HG02798 (cell line): ENCODE measurements around the gene MAT1A.
"Not testable (repeated sequence)": the region's sequence is repeated elsewhere in the genome, so short reads cannot be mapped to it uniquely, and the experiment has no call there.

Experiments
- ATAC-seq: cut with Tn5 transposase; IDR thresholded peaks from one replicate; pipeline ENCODE4 v1.9.1; 2021; ENCODE audit warnings: mild to moderate bottlenecking; ENCODE audit not compliant: unreplicated experiment, poor library complexity

MAT1A gene

GRCh38 chr10:80289451-80290287 is at the start of gene MAT1A:
Gene MAT1A (minus strand): TSS chr10:80289658. CDS start chr10:80289423, 235 bp downstream.
- ATAC-seq = no peak

- ATAC-seq = no peak
Measured at GRCh38 chr10:80333983-80334382, 44.5 kb upstream of the MAT1A start.

GRCh38 chr10:80324891-80325364 is 35.5 kb upstream of the MAT1A start:
- no peak for ATAC-seq

- ATAC-seq = no peak
Measured at GRCh38 chr10:80324086-80324485, 34.6 kb upstream of the MAT1A start.

GRCh38 chr10:80323311-80323710 is 33.9 kb upstream of the MAT1A start:
- ATAC-seq = no peak

GRCh38 chr10:80322711-80323110 is 33.3 kb upstream of the MAT1A start:
- ATAC-seq = no peak

DNA sequence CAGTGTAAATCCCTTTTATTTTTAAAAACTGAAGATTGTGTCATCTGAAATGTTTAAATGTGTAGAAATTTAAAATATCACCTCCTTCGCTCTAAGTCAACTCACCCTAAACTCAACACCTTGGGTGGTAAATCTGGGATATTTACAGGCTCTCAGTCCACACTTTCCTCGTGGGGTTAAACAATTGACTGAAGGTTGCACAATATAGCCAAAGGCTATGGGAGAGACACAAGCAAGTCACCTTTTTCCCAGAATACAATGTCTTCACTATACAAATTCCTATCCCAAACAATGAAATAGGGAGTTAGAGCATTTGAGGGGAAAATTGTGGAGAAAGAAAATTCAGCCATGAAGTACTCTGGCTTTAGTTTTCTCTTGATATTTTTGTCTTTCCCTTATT is 32.7 kb upstream of the MAT1A start:
- ATAC-seq = no peak

DNA sequence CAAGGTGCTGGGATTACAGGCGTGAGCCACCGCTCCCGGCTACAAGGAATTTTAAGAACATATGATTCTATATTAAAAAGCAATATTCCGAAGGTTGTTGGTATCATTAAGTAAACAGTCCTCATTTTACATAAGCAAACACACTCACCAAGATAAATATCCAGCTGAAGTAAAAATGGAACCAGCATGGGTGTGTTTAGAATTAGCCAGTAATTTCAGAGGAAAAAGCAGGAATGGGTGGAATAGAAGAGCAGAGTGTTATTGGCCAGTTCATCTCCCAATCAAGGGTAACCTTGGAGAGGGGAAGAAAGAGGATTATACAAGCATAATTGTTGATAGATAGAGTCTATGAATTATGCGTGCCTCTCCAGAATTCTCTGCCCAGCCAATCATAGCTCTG is 31.7 kb upstream of the MAT1A start:
- ATAC-seq = no peak

DNA sequence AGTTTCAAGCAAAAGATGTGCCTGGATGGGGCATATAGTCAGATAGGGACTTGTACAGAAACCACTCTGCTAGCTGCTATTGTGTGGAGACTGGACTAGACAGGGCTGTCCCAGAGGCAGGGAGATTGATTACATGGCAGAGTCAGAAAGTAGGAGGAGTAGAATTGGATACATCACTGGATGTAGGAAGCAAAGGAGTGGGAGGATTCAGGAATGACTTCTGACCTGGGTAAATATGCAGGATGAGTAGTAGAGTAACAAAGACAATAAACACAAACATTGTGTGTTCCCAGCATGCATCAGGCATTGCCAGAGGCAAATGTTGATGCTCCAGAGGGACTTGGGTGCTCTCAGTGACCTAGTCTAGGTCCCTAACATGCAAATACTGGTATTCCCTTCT is 30.9 kb upstream of the MAT1A start:
- no peak for ATAC-seq

DNA sequence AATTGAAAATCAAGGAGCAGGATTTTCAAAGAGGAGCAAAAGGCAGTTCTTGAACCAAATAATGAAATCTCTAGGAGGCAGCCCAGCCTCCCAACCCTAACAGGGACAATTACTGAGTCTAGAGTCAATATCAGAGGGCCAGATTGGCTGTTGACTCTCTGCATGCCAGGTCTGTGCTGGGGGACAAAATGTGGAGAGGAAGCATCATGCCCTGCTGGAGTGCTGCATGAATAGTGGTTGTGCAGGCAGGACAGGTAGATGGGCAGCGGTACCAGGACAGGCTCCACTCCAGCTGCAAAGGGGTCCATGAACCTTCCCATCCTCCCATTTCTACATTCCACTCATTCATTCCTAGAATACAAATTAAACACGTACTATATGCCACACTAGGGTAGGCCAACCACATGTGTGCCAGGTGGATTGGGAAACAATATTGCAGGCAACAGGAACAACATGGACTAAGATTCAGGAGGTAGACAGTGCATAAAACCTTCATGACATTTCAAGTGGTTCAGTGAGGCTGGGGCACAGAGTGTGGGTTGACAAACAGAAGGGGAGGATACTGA is 30.4 kb upstream of the MAT1A start:
- no peak for ATAC-seq

DNA sequence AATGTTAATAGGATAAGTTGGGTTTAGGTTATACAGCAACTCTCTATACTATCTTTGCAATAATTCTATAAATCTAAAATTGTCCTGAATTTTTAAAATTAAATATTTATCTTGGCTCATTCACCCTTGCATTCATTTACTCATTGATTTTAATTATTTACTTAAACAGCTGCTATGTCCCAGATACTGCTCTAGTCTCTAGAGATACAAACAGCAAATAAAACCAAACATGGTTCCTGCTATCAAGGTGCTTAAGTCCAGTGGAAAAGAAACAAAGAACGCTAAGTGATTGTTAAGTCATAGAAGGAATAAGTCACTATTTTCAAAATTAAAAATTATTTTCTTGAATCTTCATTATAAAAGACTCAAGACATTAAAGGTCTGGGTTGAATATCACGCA is 29.9 kb upstream of the MAT1A start:
- no peak for ATAC-seq

- no peak for ATAC-seq
Measured at GRCh38 chr10:80318742-80319141, 29.3 kb upstream of the MAT1A start.

- no peak for ATAC-seq
Measured at GRCh38 chr10:80315391-80315790, 25.9 kb upstream of the MAT1A start.

DNA sequence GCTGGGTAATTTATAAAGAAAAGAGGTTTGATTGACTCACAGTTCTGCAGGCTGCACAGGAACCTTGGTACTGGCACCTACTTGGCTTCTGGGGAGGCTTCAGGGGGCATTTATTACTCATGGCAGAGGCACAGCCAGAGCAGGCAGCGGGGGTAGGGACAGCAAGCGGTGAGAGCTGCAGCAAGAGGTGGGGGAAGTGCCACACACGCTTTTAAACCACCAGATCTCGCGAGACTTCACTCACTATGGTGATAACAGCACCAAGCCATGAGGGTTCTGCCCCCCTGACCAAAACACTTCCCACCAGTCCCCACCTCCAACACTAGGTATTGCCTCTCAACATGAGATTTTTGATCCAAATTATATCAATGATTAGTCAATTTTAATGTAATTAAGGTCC is 24.1 kb upstream of the MAT1A start:
- ATAC-seq = no peak

GRCh38 chr10:80305989-80306388 is 16.5 kb upstream of the MAT1A start:
- ATAC-seq = not testable (repeated sequence)

- ATAC-seq = no peak
Measured at GRCh38 chr10:80296942-80297341, 7.5 kb upstream of the MAT1A start.

DNA sequence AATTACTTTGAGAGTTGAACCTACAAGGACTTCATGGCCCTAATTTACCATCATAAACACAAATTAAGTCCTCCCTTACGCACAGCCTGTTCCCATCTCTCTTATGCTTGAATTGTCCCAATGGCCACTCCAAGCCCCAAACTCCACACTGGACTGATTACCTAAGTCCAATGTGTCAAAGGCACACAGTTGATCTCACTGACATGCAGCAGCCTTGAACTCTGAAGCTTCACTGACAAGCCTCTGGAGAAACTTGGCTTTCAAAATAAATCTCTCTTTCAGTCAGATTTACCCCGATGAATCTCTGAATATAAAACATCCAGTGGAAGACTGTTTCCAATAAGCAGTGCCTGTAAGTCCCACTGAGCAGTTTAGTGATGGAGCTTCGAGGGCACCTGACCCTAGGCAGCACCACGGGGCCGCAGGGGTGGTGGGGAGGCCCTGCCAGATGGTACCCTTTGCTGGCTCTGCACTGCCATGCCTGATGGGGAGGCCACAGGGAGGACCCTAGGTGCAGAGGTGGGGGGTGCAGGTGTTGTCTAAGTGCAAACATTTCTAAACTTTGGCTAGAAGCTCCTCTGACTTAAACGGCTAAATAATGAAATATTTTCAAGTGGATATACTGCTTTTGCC is 3.3 kb upstream of the MAT1A start:
- no peak for ATAC-seq

DNA sequence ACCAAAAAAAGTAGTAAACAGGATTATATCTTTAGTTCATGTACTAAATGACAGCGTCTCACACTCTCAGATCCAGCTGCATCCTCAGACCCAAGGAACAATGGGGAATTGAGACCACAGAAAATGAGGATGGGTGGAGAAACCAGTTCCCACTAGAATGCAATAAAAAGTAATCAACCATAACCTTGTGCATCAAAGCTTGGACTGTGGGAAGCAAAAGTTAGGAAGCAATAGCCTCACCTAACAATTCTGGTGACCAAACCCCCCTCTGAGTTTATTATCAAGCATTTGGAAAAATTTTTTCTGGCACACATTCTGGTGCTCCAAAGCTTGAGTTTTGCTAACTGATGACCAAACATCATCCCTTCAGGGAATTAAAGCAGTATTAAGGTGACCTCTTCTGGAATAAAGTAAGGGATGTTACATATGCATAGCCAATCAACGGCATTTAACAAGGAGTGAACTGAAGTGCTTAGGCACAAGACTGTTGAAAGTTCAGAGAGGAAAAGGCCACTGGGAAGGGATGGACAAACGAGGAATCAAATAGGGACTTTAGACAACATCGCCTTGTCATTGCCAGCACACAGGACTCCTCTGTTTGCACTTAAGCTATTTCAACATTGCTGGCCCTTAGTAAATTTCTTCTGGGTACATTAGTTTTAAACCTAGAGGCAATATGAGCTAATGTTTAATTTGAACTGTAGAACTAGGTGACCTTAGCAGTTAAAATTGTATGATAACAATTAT is 1.2 kb upstream of the MAT1A start:
- no peak for ATAC-seq

DNA sequence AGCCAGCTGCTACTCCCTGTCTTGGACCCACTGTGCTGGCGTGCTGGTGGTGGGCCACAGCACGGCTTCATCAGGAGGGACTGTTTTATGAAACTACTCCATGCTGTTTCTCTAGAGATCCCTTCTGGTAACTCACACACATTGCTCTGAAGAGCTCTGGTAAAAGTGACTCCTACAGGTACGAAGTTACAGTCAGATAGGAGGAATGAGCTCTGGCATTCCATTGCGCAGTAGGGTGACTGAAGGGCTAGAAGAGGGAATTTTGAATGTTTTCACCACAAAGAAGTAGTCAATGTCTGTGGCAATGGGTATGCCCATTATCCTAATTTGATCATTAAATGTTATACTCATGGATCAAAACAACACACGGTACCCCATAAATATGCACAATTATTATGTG is 609 bp downstream of the MAT1A start:
- ATAC-seq = no peak

DNA sequence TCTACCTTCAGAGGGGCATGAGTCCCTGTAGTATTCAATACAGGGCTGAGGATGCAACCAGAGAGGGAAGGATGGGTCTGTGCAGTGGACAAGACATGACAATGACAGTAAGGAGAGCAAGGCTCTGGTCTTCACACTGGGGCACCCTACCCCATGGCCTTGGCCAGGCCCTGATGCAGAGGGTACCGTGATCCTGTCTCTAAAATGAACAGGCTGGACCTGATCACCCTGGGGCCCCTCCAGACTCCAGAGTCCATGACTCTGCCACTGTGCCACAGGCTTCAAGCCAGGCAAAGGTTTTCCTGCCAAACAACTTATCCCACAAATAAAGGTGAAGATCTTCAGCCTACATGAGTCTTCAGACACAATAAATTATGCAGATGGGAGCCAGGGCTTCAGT is 4.9 kb downstream of the MAT1A start:
- ATAC-seq = no peak
